HG02973 (cell line): ENCODE measurements around the gene YPEL1.
A peak's percentile ranks its signal among the peaks of the same experiment; 100 is the strongest.

ENCODE experiments used
- ATAC-seq: cut with Tn5 transposase; IDR thresholded peaks from one replicate; pipeline ENCODE4 v1.9.1; 2021; ENCODE audit warnings: moderate library complexity; ENCODE audit not compliant: unreplicated experiment

The YPEL1 gene

DNA sequence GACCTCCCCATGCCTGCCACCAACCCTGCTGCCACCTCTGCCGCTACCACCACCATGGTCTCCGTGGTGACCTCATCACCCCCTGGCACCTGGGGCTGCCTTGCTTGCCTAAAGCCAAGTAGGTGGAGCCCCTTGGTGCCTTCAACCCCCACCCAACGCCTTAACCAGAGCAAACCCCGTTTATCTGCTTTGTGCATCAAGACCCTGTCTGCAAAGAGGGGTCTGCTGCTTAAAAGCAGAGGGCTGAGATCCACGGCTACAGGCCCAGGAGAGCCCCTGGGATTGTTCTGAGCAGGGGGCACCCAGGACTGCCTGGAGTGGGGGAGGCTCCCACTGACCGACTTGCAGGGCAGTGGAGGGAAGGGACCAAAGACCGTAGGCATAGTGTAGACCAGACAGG lies 74.7 kb downstream of the YPEL1 start:
- ATAC-seq = no peak

DNA sequence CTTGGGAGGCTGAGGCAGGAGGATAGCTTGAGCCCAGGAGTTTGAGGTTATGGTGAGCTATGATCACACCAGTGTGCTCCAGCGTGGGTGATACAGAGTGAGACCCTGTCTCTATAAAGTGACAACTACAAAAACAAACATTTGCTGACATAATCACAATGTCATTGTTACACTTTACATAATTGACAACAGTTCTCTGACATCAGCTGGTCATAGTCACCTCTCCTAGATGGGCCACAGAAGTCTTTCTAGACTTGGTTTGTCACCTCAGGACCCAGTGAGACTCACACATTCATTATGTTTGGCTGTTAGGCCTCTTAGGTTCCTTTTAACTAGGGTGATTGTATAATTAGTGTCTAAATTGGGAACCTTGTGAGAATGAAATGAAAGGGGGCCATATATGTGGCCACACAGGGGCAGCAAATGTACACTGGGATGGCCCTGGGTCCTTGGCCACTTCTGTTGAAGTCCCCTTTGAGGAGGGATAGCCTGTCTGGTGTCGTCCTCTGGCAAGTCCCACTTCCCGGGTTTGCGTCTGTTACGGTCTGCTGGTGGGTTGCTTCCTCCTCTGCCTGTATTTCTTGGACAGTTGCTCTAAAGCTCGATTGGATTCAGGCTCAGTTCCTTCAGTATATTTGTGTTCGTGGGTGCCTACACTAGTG lies 75.6 kb downstream of the YPEL1 start:
- no peak for ATAC-seq

DNA sequence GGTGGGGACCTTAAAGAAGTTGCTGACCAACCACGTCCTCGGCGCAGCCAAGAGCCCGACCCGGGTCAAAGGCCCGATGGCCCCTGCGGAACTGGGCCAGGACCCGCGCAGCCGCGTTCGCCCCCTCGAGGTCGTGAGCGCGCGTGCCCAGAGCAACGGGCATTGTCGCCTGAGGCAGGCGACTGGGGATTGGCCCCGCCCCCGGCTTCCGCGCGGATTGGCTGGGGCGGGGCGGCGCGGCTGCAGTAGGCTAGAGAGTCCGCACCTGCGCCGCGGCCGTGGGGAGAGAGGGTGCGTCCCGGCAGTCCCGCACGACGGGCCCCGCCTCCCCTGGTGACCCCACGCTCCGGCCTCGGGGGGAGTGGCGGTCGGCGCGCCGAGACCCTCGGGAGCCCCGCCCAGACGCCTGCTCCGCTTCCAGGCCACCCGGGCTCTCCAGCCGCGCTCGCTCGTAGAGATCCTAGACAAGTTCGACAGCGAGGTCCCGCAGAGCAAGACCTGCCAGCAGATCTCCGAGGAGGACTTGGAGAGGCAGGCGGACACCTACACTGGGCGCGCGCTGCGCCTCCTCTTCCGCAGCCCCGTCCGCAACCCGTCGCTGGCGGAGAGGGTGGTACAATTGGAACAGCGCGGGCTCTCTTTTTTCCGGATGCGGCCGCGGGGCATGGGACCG lies 78.1 kb downstream of the YPEL1 start:
- peak; percentile 46 for ATAC-seq

- no peak for ATAC-seq
These were observed 78.6 kb downstream of the YPEL1 start for GRCh38 chr22:21657020-21657359.

- ATAC-seq = peak; percentile 5
These were observed 82.7 kb downstream of the YPEL1 start for GRCh38 chr22:21652547-21653545.

GRCh38 chr22:21652010-21652546 lies 83.5 kb downstream of the YPEL1 start:
- ATAC-seq = peak; percentile 75

DNA sequence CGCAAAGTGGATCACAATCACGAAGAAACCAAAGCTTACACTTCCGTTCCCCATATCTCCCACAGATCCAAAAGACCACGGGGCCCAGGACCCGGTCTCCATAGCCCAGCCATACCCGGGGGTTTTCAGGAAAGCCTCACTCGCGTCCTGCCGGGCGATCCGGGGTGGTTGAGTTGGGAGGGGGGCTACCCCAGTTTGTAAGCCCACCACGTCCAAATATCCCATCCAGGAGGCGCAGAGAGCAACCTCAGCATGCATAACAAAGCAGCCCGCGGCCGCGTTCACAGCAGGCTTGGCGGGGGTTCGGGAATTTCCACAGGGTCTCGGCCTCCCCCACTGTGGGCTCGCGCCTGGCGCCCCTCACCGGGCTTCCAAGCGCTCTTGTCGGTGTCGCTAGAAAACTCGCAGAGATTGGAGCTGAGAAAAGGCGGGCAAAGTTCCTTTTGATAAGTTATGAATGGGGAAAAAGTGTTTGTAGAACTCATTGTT lies 84.0 kb downstream of the YPEL1 start:
- no peak for ATAC-seq

DNA sequence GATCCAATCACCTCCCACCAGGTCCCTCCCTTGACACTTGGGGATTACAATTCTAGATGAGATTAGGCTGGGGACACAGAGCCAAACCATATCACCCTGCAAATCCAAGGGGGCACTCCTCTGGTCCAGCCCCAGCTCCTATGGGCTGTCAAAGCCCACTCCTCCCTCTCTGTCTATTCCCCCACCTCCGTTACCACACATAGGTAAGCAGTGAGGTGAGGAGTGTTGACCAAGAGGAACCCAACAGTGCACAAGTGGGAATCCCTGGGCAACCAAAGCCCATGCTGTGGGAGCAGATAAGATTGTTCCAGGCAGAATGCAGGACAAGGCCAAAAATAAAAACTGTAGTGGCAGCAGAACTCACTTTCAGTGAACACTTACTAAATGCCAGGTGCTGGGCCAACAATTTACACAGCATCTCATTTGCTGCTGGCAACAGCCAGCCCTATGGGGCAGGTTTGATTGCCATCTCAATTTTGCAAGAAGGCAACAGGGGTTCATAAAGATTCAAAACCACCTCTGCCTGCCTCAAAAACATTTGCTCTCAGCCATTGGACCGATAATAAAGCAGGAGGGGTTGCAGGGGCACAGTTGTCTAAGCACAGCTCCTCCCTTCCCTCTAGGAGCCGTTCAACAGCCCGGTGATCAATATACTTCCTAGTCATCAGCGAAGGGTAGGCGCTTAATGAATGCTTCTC lies 84.6 kb downstream of the YPEL1 start:
- ATAC-seq = no peak

- ATAC-seq = no peak
These were observed 85.3 kb downstream of the YPEL1 start for GRCh38 chr22:21650280-21650679.
